DMS53 treated with DMSO at 0.1 percent for 48 hours (cell line): ENCODE results near the gene ADAMTS4.

Experiments
- DNase-seq: peaks from one replicate; lab custom pipeline; 2025; ENCODE audit not compliant: unreplicated experiment; lab: John Stamatoyannopoulos, UW

The ADAMTS4 gene

DNA sequence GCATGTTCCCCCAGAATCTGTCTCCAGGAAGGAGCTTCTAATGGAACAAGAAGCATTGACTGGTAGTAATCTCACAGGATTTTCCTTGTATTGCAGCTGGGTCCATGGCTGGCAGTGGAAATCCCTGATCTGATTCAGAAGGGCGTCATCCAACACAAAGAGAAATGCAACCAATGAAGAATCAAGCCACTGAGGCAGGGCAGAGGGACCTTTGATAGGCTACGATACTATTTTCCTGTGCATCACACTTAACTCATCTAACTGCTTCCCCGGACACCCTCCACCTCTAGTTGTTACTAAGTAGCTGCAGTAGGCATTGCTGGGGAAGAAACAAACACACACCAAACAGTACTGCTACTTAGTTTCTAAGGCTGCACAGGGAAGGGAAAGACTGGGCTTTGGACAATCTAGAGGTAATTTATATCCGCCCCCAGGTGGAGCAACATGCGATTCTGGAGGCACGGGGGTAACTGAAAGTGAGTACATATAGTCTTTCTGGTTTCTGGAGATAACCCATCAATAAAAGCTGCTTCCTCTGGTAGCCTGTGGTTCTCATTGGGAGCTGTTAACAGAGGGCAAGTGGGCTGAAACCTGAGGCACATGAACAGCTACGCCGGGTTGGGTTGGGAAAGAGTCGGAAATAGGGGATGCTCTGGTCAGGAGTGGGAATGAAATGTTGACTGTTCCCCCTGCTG, 40.4 kb downstream of the ADAMTS4 start:
- no peak for DNase-seq

DNA sequence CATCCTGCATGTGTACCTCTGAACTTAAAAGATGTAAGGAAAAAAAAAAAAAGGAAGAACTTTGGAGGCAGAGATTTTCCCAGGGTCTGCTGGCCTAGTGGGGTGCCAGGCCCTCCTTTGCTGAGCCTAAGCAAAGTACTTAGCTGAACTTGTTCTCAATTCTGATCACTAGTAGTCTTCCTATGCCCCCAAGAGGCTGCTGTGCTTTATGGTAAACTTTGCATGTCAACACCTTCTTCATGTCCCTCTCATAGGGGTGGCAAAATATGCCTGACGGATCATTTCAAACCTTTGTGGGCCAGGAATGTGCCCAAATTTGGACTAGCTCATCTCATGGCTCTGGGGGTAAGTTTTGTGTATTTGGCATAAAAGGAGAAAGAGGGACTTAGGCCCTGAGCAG, 41.0 kb downstream of the ADAMTS4 start:
- no peak for DNase-seq

GRCh38 chr1:161153682-161154337, 45.0 kb downstream of the ADAMTS4 start, which contains the start of gene UFC1:
UFC1 (plus strand) TSS chr1:161153978; CDS start chr1:161153998, 20 bp downstream.
- DNase-seq, result peak; percentile 77

DNA sequence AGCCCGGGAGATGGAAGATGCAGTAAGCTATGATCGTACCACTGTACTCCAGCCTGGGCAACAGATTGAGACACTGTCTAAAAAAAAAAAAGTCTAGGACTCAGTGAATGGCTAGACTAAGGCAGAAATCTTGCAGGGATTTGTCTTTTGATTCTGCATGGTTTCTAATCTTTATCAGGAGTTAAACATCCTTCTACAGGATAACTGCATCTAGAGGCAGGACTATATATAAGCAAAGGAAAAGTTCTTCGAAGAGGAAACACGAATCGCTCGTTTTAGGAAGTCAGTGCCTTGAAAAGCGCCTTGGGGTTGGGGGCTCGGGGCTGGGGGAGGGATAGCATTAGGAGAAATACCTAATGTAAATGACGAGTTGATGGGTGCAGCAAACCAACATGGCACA, 45.7 kb downstream of the ADAMTS4 start:
- no peak for DNase-seq

DNA sequence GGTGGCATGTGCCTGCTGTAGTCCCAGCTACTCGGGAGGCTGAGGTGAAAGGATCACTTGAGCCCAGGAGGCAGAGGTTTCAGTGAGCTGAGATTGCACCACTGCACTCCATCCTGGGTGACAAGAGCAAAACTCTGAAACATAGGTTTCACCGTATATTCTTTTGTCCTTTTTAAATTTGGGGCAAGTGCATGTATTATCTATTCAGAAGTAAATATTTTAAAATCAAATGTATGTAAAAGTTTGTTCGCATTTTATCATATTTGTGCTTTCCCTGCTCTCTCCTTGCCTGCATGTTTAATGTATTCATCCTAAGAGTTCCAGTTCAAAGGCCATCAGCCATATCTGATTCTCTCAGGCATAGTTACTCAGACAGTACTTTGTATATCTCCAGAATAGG, 53.0 kb downstream of the ADAMTS4 start:
- no peak for DNase-seq

GRCh38 chr1:161140755-161141400, 58.0 kb downstream of the ADAMTS4 start:
- DNase-seq, result no peak

DNA sequence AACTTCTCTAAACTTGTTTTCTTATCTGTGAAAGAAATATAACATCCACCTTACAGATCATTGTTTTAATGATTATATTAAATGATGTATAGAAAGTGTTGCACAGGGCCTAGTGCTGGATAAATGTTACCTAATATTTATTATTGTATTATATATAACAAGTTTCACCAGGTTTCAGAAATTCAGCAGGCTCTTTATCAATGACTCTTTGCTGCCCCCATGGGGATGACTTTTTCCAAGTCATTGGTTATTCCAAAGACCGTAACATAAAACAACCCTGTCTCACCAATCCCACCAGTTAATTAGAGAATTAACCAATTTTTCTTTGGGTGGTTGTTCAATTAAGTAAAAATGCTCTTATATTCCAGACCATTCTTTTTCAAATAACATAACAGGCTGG, 59.1 kb downstream of the ADAMTS4 start:
- peak; percentile 22 for DNase-seq

DNA sequence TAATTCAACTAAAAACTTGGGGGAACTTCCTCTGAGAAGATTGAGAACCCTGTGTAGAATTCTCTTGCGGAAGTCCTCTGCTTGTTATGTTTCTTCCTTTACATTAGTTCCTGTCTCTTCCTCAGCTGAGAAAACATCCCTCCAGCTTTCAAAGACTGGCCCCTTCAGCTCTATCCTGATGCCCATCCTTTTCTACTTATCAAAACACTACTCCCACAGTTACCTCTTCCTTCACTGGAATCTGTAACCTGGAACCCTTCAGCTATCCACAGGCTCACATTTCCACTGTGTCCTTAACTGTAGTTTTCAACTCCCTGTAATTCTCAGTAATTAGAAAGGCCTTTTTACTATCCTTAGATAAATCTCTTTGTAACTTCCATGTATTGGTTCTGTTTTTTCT, 60.4 kb downstream of the ADAMTS4 start:
- DNase-seq, result no peak

DNA sequence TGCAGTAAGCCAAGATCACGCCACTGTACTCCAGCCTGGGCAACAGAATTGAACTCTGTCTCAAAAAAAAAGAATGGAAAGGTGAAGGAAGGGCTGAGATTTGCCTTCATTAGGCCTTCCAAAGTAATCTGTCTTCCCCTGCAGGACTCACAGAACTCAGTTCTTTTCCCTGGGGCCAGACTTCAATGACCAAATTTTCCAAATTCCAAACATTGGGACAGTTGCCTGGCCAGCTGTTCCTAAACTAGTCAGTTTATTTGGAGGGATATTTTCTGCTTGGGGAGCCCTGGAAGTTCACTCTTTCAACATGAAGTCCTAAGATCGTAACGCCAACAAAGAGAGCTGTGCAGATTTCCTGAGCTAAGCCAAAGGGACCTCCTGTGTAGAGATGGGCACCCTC, 61.0 kb downstream of the ADAMTS4 start:
- DNase-seq, result no peak
